Dermis blood vessel endothelial cell (primary cell): ENCODE measurements around the gene TAS1R3. TPM values are rescaled to one million over a fixed set of nuclear protein-coding genes. Genes with fewer than 3 reads are reported as not detected.
A peak's percentile ranks its signal among the peaks of the same experiment; 100 is the strongest.

Experiments used
- DNase-seq: peaks from one replicate; pipeline ENCODE4 v3.0.0; 2010
- total RNA-seq: library from RNA; depleted of rRNA; stranded (reverse); fragments of >200 nt; gene quantifications from 2 replicates; pipeline ENCODE4 v1.2.3, GENCODE V29; 2014

TAS1R3 gene
- total RNA-seq, 1 donor from 2014 or later: 0.85 TPM

DNA sequence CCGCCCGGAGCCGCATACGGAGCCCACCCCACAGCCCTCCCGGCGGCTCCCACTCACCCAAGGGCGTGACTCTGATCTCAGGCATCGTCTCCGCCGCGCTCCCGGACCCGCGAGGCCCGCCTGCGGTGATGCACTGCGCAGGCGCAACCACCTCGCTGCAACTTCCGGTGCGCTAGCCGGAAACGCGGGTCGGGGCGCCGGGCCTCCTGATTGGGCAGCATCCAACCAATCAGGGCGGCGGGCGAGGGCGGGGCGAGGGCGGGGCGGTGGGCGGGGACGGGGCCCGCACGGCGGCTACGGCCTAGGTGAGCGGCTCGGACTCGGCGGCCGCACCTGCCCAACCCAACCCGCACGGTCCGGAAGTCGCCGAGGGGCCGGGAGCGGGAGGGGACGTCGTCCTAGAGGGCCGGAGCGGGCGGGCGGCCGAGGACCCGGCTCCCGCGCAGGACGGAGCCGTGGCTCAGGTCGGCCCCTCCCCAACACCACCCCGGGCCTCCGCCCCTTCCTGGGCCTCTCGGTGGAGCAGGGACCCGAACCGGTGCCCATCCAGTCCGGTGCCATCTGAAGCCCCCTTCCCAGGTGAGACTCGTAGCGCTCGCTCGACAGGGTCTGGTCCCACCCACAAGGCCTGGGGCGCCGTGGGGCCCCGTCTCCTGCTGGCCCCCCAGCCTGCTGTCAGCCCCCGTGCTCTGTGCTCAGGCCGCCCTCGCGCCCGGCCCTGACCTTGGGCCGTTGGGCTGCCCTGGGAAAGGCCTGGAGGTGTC, 6.4 kb upstream of the TAS1R3 start, which contains the start of the genes CPTP and INTS11:
Gene CPTP (plus strand): TSS at position 279 of the 764 bp plus-strand sequence. CDS start 2,109 bp downstream, outside the sequence.
Gene INTS11 (minus strand): TSS at position 137 of the 764 bp plus-strand sequence. CDS start 52 bp downstream, at position 85.
- peak; percentile 95 for DNase-seq

- peak; percentile 44 for DNase-seq
Observed at GRCh38 chr1:1325288-1326074, 5.6 kb upstream of the TAS1R3 start.

DNA sequence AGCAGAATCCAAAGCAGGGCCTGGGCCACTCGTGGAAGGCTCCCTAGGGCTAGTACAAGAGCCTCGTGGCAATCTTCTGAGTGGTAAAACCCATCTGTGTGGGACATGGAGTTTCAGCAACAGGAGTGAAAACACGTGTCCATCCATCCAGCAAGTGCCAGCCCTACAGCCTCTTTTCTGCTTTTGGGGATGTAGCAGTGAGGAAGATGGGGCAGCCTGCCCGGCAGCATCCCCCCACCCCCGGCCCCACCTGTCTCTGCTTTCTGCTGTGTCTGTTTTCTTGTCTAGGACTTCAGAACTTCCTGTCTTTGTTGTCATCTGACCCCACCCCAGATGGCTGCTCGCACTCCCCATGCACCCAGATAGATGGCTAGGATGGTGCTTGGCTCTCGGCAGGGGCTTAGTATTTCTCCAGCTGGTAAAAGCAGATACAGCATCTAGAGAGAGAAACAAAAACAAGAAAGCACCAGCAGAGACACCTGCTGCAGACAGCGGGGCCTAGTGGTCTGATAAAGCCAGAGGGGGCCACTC, 4.9 kb upstream of the TAS1R3 start:
- no peak for DNase-seq

GRCh38 chr1:1327291-1327690, 3.8 kb upstream of the TAS1R3 start:
- DNase-seq: no peak

DNA sequence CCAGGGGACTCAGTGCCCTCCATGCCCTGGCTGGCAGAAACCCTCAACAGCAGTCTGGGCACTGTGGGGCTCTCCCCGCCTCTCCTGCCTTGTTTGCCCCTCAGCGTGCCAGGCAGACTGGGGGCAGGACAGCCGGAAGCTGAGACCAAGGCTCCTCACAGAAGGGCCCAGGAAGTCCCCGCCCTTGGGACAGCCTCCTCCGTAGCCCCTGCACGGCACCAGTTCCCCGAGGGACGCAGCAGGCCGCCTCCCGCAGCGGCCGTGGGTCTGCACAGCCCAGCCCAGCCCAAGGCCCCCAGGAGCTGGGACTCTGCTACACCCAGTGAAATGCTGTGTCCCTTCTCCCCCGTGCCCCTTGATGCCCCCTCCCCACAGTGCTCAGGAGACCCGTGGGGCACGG, 2.8 kb upstream of the TAS1R3 start:
- DNase-seq: no peak

GRCh38 chr1:1329304-1330210, 1.5 kb upstream of the TAS1R3 start:
- no peak for DNase-seq

GRCh38 chr1:1330366-1331067, 563 bp upstream of the TAS1R3 start:
- DNase-seq: no peak

DNA sequence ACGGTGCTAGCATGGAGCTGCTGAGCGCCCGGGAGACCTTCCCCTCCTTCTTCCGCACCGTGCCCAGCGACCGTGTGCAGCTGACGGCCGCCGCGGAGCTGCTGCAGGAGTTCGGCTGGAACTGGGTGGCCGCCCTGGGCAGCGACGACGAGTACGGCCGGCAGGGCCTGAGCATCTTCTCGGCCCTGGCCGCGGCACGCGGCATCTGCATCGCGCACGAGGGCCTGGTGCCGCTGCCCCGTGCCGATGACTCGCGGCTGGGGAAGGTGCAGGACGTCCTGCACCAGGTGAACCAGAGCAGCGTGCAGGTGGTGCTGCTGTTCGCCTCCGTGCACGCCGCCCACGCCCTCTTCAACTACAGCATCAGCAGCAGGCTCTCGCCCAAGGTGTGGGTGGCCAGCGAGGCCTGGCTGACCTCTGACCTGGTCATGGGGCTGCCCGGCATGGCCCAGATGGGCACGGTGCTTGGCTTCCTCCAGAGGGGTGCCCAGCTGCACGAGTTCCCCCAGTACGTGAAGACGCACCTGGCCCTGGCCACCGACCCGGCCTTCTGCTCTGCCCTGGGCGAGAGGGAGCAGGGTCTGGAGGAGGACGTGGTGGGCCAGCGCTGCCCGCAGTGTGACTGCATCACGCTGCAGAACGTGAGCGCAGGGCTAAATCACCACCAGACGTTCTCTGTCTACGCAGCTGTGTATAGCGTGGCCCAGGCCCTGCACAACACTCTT, 1.1 kb downstream of the TAS1R3 start:
- no peak for DNase-seq

DNA sequence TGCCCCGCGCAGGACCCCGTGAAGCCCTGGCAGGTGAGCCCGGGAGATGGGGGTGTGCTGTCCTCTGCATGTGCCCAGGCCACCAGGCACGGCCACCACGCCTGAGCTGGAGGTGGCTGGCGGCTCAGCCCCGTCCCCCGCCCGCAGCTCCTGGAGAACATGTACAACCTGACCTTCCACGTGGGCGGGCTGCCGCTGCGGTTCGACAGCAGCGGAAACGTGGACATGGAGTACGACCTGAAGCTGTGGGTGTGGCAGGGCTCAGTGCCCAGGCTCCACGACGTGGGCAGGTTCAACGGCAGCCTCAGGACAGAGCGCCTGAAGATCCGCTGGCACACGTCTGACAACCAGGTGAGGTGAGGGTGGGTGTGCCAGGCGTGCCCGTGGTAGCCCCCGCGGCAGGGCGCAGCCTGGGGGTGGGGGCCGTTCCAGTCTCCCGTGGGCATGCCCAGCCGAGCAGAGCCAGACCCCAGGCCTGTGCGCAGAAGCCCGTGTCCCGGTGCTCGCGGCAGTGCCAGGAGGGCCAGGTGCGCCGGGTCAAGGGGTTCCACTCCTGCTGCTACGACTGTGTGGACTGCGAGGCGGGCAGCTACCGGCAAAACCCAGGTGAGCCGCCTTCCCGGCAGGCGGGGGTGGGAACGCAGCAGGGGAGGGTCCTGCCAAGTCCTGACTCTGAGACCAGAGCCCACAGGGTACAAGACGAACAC, 1.8 kb downstream of the TAS1R3 start:
- no peak for DNase-seq

- DNase-seq: no peak
Observed at GRCh38 chr1:1333551-1334241, 2.6 kb downstream of the TAS1R3 start.

DNA sequence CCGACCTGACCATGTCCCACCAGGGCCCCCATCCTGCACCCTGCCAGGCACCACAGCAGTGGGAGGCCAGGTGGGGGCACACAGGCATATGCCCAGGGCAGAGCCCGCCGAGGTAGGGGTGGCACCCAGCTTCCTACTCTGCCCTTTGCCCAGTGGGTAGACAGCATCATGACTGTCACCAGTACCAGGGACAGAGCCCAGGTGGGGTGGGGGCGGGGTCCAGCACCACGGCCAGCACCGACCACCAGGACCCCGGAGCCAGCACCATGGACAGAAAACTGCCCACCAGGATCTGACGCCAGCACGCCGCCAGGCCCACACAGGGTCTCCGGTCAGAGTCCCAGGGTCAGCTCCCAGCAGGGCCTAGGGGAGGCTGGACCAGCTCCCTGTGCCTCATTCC, 3.8 kb downstream of the TAS1R3 start:
- DNase-seq: no peak

DNA sequence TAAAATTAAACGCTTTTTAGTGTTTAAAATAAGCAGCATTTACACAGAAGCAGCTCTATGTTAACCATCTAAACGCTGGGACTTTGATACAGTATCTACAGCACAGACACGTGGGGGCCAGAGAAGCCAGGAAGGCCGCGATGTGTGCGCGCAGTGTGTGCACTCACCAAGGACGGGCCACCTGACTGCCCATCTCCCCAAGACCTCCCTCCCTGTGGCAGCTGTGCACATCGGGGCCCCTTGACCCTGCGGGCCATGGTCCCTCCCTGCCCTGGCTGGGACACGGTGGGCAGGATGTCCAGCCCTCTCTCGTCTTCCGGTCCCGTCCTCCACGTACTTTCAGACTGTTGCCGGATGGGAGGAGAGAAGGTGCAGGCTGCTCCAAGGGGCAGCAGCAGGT, 4.2 kb downstream of the TAS1R3 start:
- DNase-seq: no peak

GRCh38 chr1:1335792-1336248, 4.7 kb downstream of the TAS1R3 start:
- DNase-seq: no peak

- no peak for DNase-seq
Observed at GRCh38 chr1:1336446-1336845, 5.4 kb downstream of the TAS1R3 start.

DNA sequence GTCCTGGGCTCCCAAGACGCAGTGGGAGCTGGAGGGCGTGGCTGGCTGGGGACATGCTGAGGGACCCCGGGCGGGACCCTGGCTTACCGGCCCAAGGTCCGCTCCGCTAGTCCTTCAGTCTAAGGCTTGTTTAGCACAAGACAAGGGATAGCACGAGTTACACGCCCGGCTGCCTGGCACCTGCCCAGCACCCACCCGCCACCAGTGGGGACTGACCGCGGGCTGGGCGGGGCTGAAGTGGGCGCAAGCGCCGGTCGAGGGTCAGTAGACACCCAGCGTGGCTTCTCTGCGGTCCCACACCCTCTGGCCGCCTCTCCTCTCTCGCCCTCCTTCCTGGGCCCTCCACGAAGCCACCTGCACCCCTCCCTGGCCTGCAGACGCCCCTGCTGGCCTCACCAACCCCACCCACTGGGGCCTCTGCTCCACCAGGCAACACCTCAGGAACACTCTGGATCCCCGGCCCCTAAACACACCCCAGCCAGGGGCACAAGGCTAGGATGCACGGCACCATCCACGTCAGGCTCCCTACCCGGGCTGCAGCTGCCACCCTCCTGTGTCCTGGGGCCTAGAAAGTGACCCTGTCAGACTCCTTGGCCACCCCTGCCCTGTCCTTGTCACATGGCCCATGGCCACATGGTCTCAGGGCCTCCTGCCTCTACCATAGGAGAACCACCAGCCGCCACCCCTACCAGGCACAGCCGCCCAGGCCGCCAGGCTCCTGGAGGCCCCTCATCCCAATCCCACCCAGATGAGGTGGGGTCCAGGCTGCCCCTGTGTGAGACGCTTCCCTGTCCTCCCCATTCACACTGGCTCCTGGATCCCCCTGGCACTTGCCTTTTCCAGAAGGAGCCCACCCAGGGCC, 6.1 kb downstream of the TAS1R3 start:
- DNase-seq: no peak

GRCh38 chr1:1337793-1338147, 6.7 kb downstream of the TAS1R3 start:
- DNase-seq: no peak

DNA sequence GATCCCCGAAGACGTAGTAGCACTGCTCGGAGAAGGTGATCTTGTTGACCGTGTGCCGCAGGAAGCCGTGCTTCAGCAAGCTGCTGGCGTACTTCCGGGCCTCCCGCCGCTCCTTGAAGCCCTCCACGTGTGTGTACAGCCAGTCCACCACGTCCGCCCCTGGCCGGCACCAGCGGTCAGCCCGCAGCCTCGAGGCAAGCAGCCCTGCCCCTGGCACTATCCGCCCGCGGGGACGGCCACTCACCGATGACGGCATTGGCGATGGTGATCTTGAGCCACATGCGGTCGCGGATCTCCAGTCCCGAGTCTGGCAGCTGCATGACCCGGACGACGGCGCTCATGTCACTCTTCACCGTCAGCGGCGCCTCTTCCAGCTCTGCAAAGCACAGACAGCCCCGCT, 7.2 kb downstream of the TAS1R3 start:
- DNase-seq: no peak

DNA sequence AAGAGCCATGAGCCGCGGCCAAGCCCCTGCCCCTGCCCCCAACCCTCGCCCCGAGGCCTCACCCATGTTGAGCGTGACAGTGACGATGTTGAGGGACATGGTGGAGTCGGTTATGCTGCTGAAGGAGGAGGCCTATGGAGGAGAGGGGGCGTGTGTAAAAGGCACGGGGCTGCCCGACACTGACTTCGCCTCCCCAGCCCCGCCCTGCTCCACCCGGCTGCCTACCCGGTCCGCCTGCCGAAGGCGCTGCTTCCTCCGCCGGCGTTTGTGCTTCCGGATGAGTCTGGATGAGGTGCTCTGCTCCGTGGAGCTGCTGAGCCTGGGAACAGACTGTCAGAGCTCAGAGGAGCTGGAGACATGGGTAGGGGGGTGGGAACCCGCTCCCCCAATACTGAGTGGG, 9.1 kb downstream of the TAS1R3 start:
- no peak for DNase-seq
